ENCODE measurements around the gene MNT.
A peak's percentile ranks its signal among the peaks of the same experiment; 100 is the strongest.

- TF ChIP-seq CTCF (IDR thresholded peaks at IDR 0.05 in 4 of 5, conservative IDR thresholded peaks at IDR 0.05 in 1 of 5) = peak in 2 of 5 experiments; percentile 35
- TF ChIP-seq POLR2A (IDR thresholded peaks at IDR 0.05) = peak; percentile 91
Measured at GRCh38 chr17:2336215-2336851, 64.5 kb downstream of the MNT start, which contains the start of gene TSR1.

All from gastrocnemius medialis (tissue), 4 donors.